ENCODE results near the gene IDI2.

GRCh38 chr10:1009071-1009494 is 16.6 kb downstream of the IDI2 start:
- TF ChIP-seq, protein P1, sequence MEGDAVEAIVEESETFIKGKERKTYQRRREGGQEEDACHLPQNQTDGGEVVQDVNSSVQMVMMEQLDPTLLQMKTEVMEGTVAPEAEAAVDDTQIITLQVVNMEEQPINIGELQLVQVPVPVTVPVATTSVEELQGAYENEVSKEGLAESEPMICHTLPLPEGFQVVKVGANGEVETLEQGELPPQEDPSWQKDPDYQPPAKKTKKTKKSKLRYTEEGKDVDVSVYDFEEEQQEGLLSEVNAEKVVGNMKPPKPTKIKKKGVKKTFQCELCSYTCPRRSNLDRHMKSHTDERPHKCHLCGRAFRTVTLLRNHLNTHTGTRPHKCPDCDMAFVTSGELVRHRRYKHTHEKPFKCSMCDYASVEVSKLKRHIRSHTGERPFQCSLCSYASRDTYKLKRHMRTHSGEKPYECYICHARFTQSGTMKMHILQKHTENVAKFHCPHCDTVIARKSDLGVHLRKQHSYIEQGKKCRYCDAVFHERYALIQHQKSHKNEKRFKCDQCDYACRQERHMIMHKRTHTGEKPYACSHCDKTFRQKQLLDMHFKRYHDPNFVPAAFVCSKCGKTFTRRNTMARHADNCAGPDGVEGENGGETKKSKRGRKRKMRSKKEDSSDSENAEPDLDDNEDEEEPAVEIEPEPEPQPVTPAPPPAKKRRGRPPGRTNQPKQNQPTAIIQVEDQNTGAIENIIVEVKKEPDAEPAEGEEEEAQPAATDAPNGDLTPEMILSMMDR (IDR thresholded peaks at IDR 0.05), result no peak
- no peak for TF ChIP-seq POLR2AphosphoS5 (IDR thresholded peaks at IDR 0.05)
